ENCODE results near the gene FGFR4.

GRCh38 chr5:177083357-177083756, 3.4 kb upstream of the FGFR4 start:
- no peak for TF ChIP-seq POLR2A (IDR thresholded peaks at IDR 0.05; ENCODE audit: low read length)
- no peak for TF ChIP-seq GATA1 (IDR thresholded peaks at IDR 0.05; ENCODE audit: low read depth, low read length)

Measured in erythroblast (primary cell).